ENCODE data around the gene THADA. TPM values are rescaled to one million over a fixed set of nuclear protein-coding genes. Genes with fewer than 3 reads are reported as not detected.
A peak's percentile ranks its signal among the peaks of the same experiment; 100 is the strongest.

The THADA gene
- total RNA-seq, 6 donors from 2014 or later = 23.6 to 57.5 (median 37.3) TPM

- TF ChIP-seq CTCF (IDR thresholded peaks at IDR 0.05) = no peak
- TF ChIP-seq EP300 (IDR thresholded peaks at IDR 0.05) = no peak
- TF ChIP-seq POLR2AphosphoS5 (IDR thresholded peaks at IDR 0.05) = no peak
- TF ChIP-seq POLR2A (IDR thresholded peaks at IDR 0.05) = no peak
- Histone ChIP-seq H3K36me3 (no peaks in the 10 kb centered on the region), H3K27me3 (no peaks in the 10 kb centered on the region), H3K4me3 (no peak overlapping the region), H3K4me1 (peaks cover 22 to 32% (median 29%) of the 10 kb centered on the region in 4 donors), H3K27ac (peak overlapping the region; percentile 40 to 57 (median 53)), H3K9me3 (no peaks in the 10 kb centered on the region)
- DNase-seq (no peak), ATAC-seq (ENCODE audit: low FRiP score in 2 of 2) (peak; percentile 31 to 67)
- WGBS, 2 donors = 27 to 52% methylated on average over 1 of the region's 1 CpG
Measured at GRCh38 chr2:43348908-43349661, 246.8 kb downstream of the THADA start.

- H3K4me3 ChIP-seq = no peak overlapping the region
- no peaks in the 10 kb centered on the region for H3K36me3 ChIP-seq
- DNase-seq = no peak
- H3K27ac ChIP-seq = peak overlapping the region in 3 of 4 donors; percentile 40 to 60 (median 57)
- peak in 1 of 2 donors; percentile 19 for ATAC-seq (ENCODE audit: low FRiP score in 2 of 2)
- peaks cover 28 to 44% (median 39%) of the 10 kb centered on the region in 4 donors for H3K4me1 ChIP-seq
- no peaks in the 10 kb centered on the region for H3K9me3 ChIP-seq
- no peak for TF ChIP-seq POLR2A (IDR thresholded peaks at IDR 0.05)
- no peak for TF ChIP-seq POLR2AphosphoS5 (IDR thresholded peaks at IDR 0.05)
- H3K27me3 ChIP-seq = no peaks in the 10 kb centered on the region
- 72 to 78% methylated on average over 4 of the region's 4 CpGs for WGBS, 2 donors
Measured at GRCh38 chr2:43347746-43348145, 248.1 kb downstream of the THADA start.

- Histone ChIP-seq H3K27me3 (no peaks in the 10 kb centered on the region), H3K4me1 (peaks cover 28 to 47% (median 43%) of the 10 kb centered on the region in 4 donors), H3K4me3 (no peak overlapping the region), H3K36me3 (no peaks in the 10 kb centered on the region), H3K9me3 (no peaks in the 10 kb centered on the region), H3K27ac (peak overlapping the region; percentile 2 to 51 (median 33))
- 83 to 90% methylated on average over 13 of the region's 13 CpGs for WGBS, 2 donors
- ATAC-seq (ENCODE audit: low FRiP score in 2 of 2) (no peak), DNase-seq (no peak)
- TF ChIP-seq POLR2A (IDR thresholded peaks at IDR 0.05) (no peak), CTCF (IDR thresholded peaks at IDR 0.05) (no peak), EP300 (IDR thresholded peaks at IDR 0.05) (no peak), POLR2AphosphoS5 (IDR thresholded peaks at IDR 0.05) (no peak)
Measured at GRCh38 chr2:43346602-43347567, 249.0 kb downstream of the THADA start.

- DNase-seq (no peak), ATAC-seq (ENCODE audit: low FRiP score in 2 of 2) (no peak)
- no peak overlapping the region for H3K4me3 ChIP-seq
- H3K27me3 ChIP-seq = no peaks in the 10 kb centered on the region
- H3K27ac ChIP-seq = peak overlapping the region; percentile 33 to 74 (median 55)
- no peaks in the 10 kb centered on the region for H3K36me3 ChIP-seq
- H3K9me3 ChIP-seq = no peaks in the 10 kb centered on the region
- WGBS, 2 donors = 88 to 96% methylated on average over 5 of the region's 5 CpGs
- TF ChIP-seq EP300 (IDR thresholded peaks at IDR 0.05) = no peak
- peaks cover 28 to 47% (median 44%) of the 10 kb centered on the region in 4 donors for H3K4me1 ChIP-seq
Measured at GRCh38 chr2:43345872-43346271, 250.0 kb downstream of the THADA start.

- Histone ChIP-seq H3K36me3 (no peaks in the 10 kb centered on the region), H3K9me3 (no peaks in the 10 kb centered on the region), H3K4me3 (no peak overlapping the region), H3K4me1 (peaks cover 28 to 47% (median 44%) of the 10 kb centered on the region in 4 donors), H3K27ac (peak overlapping the region; percentile 33 to 74 (median 55)), H3K27me3 (no peaks in the 10 kb centered on the region)
- ATAC-seq (ENCODE audit: low FRiP score in 2 of 2) (peak in 1 of 2 donors; percentile 66), DNase-seq (no peak)
- 50 to 59% methylated on average over 5 of the region's 5 CpGs for WGBS, 2 donors
- TF ChIP-seq POLR2A (IDR thresholded peaks at IDR 0.05) = no peak
- TF ChIP-seq CTCF (IDR thresholded peaks at IDR 0.05) = no peak
- TF ChIP-seq POLR2AphosphoS5 (IDR thresholded peaks at IDR 0.05) = no peak
- no peak for TF ChIP-seq EP300 (IDR thresholded peaks at IDR 0.05)
Measured at GRCh38 chr2:43345391-43345813, 250.4 kb downstream of the THADA start.

Measured in upper lobe of left lung (tissue), 6 donors.